Measurements from ENCODE around the gene CTXND1.

DNA sequence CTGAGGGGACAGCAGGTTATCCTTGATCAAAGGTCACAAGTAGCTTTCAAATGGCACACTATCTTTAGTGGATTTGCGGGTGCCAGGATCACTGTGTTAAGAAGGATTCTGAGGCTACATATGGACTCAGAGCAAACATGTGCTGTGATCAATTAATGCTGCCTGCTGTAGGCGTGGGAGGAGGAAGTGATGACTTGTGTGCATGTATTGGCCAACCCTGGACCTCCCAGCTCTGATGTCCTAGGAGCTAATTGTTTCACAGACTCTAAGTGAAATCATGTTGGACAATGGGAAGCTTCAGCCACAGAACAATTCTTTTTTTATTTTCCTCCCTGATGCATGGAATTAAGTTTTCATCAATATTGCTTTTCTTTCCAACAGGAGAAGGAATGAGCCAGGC is 74.9 kb downstream of the CTXND1 start:
- TF ChIP-seq YY1 (IDR thresholded peaks at IDR 0.05; ENCODE audit: insufficient read depth, insufficient read length) (no peak), ZNF274 (IDR thresholded peaks at IDR 0.05; ENCODE audit: low read depth, low read length) (no peak), SUZ12 (IDR thresholded peaks at IDR 0.05; ENCODE audit: extremely low read depth, insufficient read depth, insufficient read length) (no peak)

Measured in NT2/D1 (cell line).